ENCODE results near the gene ANKFY1. TPM values are rescaled to one million over a fixed set of nuclear protein-coding genes. Genes with fewer than 3 reads are reported as not detected.

ANKFY1 gene
- total RNA-seq, 4 donors from 2014 or later = 43.3 to 49.8 (median 46.7) TPM

DNA sequence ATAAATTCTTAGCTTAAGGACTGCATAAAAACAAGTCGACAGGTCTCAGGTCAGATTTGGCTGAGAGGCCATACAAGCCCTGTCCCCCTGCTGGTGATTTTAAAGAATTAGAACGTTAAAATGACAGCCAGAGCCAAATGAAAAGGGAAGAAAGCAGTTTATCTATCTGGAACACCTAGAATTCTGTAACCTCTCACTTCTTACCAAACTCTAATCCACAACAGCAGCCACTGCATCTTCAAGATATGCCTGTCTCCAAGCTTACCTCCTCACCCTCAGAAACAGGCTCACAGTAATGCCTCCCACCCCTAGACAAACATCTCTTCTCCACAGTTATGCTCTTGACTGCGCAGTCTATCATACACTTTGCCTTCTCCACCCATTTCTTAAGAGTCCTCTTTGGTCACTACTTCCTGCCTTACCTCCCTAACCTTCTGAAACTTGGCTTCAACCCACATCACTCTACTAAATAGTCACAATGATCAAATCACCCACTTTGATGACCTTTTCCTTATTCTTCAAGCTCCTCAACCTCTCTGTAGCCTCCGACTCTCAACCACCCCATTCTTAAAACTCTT, 14.2 kb downstream of the ANKFY1 start:
- Histone ChIP-seq H3K9me3 (no peaks in the 10 kb centered on the region), H3K27me3 (no peaks in the 10 kb centered on the region), H3K4me1 (peaks cover 0 to 29% (median 3%) of the 10 kb centered on the region in 4 donors), H3K27ac (no peak overlapping the region), H3K4me3 (no peak overlapping the region), H3K36me3 (no peaks in the 10 kb centered on the region)
- DNase-seq (ENCODE audit: low spot score in 2 of 2) = no peak
- TF ChIP-seq POLR2A (IDR thresholded peaks at IDR 0.05) (no peak), EP300 (IDR thresholded peaks at IDR 0.05) (no peak)
- TF ChIP-seq, protein P1, sequence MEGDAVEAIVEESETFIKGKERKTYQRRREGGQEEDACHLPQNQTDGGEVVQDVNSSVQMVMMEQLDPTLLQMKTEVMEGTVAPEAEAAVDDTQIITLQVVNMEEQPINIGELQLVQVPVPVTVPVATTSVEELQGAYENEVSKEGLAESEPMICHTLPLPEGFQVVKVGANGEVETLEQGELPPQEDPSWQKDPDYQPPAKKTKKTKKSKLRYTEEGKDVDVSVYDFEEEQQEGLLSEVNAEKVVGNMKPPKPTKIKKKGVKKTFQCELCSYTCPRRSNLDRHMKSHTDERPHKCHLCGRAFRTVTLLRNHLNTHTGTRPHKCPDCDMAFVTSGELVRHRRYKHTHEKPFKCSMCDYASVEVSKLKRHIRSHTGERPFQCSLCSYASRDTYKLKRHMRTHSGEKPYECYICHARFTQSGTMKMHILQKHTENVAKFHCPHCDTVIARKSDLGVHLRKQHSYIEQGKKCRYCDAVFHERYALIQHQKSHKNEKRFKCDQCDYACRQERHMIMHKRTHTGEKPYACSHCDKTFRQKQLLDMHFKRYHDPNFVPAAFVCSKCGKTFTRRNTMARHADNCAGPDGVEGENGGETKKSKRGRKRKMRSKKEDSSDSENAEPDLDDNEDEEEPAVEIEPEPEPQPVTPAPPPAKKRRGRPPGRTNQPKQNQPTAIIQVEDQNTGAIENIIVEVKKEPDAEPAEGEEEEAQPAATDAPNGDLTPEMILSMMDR (IDR thresholded peaks at IDR 0.05) = peak in 3 of 5 experiments; percentile 13 to 38 (median 35)
- WGBS, 2 donors = 50 to 53% methylated on average over 4 of the region's 4 CpGs

DNA sequence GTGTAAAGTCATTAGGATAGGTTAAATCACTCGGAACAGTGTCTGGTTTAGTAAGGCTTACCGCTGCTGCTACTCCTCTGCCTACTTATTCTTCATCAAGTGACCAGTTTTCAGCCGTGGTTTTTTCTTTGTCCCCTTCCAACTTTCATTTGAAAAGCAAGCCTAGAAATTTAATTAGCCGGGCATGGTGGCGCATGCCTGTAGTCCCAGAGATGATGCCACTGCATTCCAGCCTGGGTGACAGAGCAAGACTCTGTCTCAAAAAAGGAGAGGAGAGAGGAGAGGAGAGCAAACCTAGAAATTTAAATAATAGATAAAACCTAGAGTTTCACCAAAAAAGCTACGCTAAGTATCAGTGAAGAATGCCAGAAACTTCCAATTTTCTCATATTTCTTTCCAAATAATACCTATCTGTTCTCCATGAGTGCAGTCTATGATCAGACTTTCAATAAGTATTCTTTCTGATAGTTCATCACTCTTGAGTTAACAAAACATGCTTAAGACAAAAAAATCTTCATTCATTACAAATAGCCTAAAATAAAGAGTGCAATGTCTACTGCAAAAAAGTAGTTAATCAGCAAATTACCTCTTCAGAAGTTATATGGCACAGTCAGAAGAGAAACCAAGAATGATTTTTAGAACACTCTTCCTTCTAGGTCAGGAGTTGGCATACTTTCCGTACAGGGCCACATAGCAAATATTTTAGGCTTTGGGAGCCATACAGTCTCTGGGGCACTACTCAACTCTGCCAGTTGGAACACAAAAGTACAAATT, 15.1 kb downstream of the ANKFY1 start:
- Histone ChIP-seq H3K27me3 (no peaks in the 10 kb centered on the region), H3K4me3 (no peak overlapping the region), H3K27ac (peak overlapping the region in 1 of 4 donors; percentile 3), H3K36me3 (no peaks in the 10 kb centered on the region), H3K4me1 (peaks cover 0 to 29% (median 3%) of the 10 kb centered on the region in 4 donors), H3K9me3 (no peaks in the 10 kb centered on the region)
- TF ChIP-seq, protein P1 (IDR thresholded peaks at IDR 0.05) = no peak
- TF ChIP-seq POLR2A (IDR thresholded peaks at IDR 0.05) (no peak), EP300 (IDR thresholded peaks at IDR 0.05) (no peak)
- no peak for DNase-seq (ENCODE audit: low spot score in 2 of 2)
- WGBS, 2 donors = 74 to 75% methylated on average over 7 of the region's 7 CpGs

GRCh38 chr17:4247971-4248388, 15.8 kb downstream of the ANKFY1 start:
- Histone ChIP-seq H3K4me1 (peaks cover 0 to 29% (median 3%) of the 10 kb centered on the region in 4 donors), H3K36me3 (no peaks in the 10 kb centered on the region), H3K27me3 (no peaks in the 10 kb centered on the region), H3K9me3 (no peaks in the 10 kb centered on the region), H3K27ac (no peak overlapping the region), H3K4me3 (no peak overlapping the region)
- WGBS, 2 donors = 94 to 95% methylated on average over 11 of the region's 11 CpGs
- no peak for DNase-seq (ENCODE audit: low spot score in 2 of 2)
- TF ChIP-seq EP300 (IDR thresholded peaks at IDR 0.05) = no peak
- no peak for TF ChIP-seq POLR2A (IDR thresholded peaks at IDR 0.05)
- TF ChIP-seq, protein P1 (IDR thresholded peaks at IDR 0.05) = no peak

DNA sequence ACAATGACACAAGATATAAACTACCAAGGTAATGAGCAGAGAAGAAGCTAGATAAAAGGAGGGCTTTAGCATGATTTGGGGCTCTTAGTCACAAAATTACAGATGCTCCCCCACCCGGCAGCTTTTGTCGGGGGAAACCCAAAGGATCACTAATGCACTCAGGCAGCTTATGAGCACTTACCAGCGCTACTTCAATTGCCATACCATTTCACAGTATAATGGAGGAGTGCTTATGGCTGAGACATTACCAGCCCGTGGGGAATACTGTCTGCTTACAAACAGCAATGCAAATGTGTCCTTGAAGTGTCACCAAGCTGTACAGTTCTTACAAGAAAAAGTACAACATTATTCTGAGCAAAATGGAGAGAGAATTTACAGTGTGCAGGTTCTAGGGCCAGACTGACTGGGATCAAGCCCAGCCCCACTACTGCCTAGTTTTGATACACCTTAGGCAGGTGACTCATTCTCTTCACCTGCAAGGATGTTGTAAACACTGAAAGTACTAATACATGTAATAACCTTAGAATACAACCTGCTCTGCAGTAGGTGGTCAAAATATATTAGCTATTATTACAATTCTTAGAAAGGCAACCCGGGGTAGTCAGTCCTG, 16.3 kb downstream of the ANKFY1 start:
- TF ChIP-seq POLR2A (IDR thresholded peaks at IDR 0.05) (no peak), EP300 (IDR thresholded peaks at IDR 0.05) (no peak)
- TF ChIP-seq, protein P1 (IDR thresholded peaks at IDR 0.05) = no peak
- DNase-seq (ENCODE audit: low spot score in 2 of 2) = no peak
- peaks cover 0 to 3% (median 0%) of the 10 kb centered on the region in 3 donors for H3K36me3 ChIP-seq
- H3K4me1 ChIP-seq = peaks cover 0 to 29% (median 3%) of the 10 kb centered on the region in 4 donors
- no peaks in the 10 kb centered on the region for H3K9me3 ChIP-seq
- no peak overlapping the region for H3K27ac ChIP-seq
- no peaks in the 10 kb centered on the region for H3K27me3 ChIP-seq
- WGBS, 2 donors = 67 to 72% methylated on average over 5 of the region's 5 CpGs
- H3K4me3 ChIP-seq = no peak overlapping the region

DNA sequence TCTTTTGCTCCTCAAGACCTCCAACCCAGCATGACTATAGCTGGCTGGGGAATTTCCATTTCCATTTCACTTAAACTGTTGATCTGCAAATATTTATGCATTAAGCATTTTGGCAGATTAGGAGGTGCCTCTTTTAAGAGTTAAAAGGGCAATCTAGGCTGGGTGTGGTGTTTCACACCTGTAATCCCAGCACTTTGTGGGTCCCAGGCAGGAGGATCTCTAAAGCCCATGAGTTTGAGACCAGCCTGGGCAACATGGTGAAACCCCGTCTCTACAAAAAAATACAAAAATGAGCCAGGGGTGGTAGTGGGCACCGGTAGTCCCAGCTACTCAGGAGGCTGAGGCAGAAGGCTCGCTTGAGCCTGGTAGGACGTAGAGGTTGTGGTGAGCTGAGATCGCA, 17.1 kb downstream of the ANKFY1 start:
- WGBS, 2 donors = 95 to 98% methylated on average over 5 of the region's 5 CpGs
- Histone ChIP-seq H3K27me3 (no peaks in the 10 kb centered on the region), H3K27ac (no peak overlapping the region), H3K4me1 (peaks cover 0 to 29% (median 3%) of the 10 kb centered on the region in 4 donors), H3K9me3 (no peaks in the 10 kb centered on the region), H3K4me3 (no peak overlapping the region), H3K36me3 (peaks cover 0 to 11% (median 5%) of the 10 kb centered on the region in 3 donors)
- no peak for DNase-seq (ENCODE audit: low spot score in 2 of 2)
- no peak for TF ChIP-seq POLR2A (IDR thresholded peaks at IDR 0.05)
- TF ChIP-seq EP300 (IDR thresholded peaks at IDR 0.05) = no peak
- TF ChIP-seq, protein P1 (IDR thresholded peaks at IDR 0.05) = no peak

Measured in tibial nerve (tissue), 4 donors.